ENCODE data around the gene GLYR1.

DNA sequence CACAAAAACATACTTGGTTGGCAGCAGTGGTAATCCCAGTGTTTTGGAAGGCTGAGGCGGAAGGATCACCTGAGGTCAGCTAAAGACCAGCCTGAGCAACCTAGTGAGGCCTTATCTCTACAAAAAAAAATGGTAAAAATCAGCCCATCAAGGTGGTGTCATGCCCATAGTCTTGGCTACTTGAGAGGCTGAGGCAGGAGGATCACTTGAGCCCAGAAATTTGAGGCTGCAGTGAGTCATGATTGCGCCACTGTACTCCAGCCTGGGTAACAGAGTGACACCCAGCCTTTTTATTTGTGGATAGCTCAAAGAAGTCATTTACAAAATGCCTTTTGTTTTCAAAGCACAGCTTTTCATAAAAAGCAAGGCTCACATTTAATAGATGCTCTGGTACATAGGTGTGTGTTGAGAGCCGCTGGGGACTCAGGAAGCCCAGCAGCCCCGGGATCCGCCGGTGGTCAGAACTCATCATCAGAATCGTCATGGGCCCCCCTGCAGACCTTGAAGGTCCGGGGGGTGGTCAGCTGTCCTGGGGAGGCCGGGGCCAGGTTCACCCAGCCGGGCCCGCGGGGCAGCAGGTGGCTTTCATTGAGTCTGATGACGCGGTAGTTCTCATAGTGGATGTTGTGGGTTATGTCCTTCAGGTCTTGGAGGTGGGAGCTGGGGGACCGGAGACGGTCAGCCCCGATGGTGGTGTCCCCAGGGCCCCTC is 69.6 kb downstream of the GLYR1 start:
- TF ChIP-seq, protein P1, sequence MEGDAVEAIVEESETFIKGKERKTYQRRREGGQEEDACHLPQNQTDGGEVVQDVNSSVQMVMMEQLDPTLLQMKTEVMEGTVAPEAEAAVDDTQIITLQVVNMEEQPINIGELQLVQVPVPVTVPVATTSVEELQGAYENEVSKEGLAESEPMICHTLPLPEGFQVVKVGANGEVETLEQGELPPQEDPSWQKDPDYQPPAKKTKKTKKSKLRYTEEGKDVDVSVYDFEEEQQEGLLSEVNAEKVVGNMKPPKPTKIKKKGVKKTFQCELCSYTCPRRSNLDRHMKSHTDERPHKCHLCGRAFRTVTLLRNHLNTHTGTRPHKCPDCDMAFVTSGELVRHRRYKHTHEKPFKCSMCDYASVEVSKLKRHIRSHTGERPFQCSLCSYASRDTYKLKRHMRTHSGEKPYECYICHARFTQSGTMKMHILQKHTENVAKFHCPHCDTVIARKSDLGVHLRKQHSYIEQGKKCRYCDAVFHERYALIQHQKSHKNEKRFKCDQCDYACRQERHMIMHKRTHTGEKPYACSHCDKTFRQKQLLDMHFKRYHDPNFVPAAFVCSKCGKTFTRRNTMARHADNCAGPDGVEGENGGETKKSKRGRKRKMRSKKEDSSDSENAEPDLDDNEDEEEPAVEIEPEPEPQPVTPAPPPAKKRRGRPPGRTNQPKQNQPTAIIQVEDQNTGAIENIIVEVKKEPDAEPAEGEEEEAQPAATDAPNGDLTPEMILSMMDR (IDR thresholded peaks at IDR 0.05) = no peak
- TF ChIP-seq POLR2A (IDR thresholded peaks at IDR 0.05) = no peak

All from lower leg skin (tissue), 3 donors.